ENCODE results near the gene LRRC23. TPM values are rescaled to one million over a fixed set of nuclear protein-coding genes. Genes with fewer than 3 reads are reported as not detected.

LRRC23 gene
- total and polyA plus RNA-seq, 9 of the 15 experiments (the other 6 are each of a cell fraction or from before 2014, with no cell fraction given): 2.2 to 7.0 (median 3.0) TPM

DNA sequence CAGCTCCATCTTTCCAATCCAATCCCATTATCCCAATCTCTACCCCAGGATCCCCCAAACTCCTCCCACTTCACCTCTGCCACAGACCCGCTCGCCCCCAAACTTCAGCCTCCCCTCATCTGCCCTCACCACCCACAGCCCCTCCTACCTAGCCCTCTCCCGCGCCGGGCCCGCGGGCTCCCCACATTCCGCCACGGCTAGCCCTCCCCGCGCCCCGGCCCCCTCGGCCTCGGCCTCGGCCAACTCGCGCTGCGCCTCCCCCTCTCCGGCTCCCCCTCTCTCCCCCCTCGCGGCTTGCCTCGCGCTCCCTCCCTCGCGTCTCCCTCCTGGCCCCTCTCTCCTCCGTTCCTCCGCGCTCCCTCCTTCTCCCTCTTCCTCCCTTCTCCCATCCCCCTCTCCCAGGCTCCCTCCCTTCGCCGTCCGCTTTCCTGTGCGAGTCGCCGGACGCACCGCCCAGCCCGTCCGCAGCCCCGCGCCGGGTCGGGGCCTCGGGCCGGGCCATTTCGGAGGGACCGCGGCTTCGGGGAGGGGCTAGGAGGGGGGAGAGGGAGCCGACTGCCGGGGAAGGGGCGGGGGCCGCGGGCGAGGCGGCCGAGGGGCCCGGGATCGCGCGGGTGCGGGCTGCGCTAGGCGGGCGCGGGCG, 22.9 kb downstream of the LRRC23 start, which contains the start of gene ATN1 (continued):
- TF ChIP-seq, protein P1, sequence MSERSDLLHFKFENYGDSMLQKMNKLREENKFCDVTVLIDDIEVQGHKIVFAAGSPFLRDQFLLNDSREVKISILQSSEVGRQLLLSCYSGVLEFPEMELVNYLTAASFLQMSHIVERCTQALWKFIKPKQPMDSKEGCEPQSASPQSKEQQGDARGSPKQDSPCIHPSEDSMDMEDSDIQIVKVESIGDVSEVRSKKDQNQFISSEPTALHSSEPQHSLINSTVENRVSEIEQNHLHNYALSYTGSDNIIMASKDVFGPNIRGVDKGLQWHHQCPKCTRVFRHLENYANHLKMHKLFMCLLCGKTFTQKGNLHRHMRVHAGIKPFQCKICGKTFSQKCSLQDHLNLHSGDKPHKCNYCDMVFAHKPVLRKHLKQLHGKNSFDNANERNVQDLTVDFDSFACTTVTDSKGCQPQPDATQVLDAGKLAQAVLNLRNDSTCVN (CRISPR knock-in tag; IDR thresholded peaks at IDR 0.05): no peak
- TF ChIP-seq TCFL5 (CRISPR knock-in tag; conservative IDR thresholded peaks at IDR 0.05) (no peak), POLR2B (IDR thresholded peaks at IDR 0.05; ENCODE audit: low read depth, partially characterized antibody) (peak; percentile 45), ZNF830 (CRISPR knock-in tag; IDR thresholded peaks at IDR 0.05) (no peak), CREBBP (IDR thresholded peaks at IDR 0.05; ENCODE audit: low read depth, low read length) (no peak), TGIF2 (CRISPR knock-in tag; IDR thresholded peaks at IDR 0.05) (no peak), E4F1 (CRISPR knock-in tag; IDR thresholded peaks at IDR 0.05; ENCODE audit: borderline replicate concordance) (no peak), FOS (IDR thresholded peaks at IDR 0.05; ENCODE audit: extremely low read depth, insufficient read length) (no peak), SMAD3 (CRISPR knock-in tag; conservative IDR thresholded peaks at IDR 0.05) (no peak), FOSL1 (tag; conservative IDR thresholded peaks at IDR 0.05) (no peak), MIER1 (IDR thresholded peaks at IDR 0.05; ENCODE audit: low read depth) (no peak)
- TF ChIP-seq, protein P2, sequence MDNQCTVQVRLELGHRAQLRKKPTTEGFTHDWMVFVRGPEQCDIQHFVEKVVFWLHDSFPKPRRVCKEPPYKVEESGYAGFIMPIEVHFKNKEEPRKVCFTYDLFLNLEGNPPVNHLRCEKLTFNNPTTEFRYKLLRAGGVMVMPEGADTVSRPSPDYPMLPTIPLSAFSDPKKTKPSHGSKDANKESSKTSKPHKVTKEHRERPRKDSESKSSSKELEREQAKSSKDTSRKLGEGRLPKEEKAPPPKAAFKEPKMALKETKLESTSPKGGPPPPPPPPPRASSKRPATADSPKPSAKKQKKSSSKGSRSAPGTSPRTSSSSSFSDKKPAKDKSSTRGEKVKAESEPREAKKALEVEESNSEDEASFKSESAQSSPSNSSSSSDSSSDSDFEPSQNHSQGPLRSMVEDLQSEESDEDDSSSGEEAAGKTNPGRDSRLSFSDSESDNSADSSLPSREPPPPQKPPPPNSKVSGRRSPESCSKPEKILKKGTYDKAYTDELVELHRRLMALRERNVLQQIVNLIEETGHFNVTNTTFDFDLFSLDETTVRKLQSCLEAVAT (IDR thresholded peaks at IDR 0.05): peak in 1 of 2 experiments; percentile 61; a peak in 1 of 4 replicates
- TF ChIP-seq, protein P3, sequence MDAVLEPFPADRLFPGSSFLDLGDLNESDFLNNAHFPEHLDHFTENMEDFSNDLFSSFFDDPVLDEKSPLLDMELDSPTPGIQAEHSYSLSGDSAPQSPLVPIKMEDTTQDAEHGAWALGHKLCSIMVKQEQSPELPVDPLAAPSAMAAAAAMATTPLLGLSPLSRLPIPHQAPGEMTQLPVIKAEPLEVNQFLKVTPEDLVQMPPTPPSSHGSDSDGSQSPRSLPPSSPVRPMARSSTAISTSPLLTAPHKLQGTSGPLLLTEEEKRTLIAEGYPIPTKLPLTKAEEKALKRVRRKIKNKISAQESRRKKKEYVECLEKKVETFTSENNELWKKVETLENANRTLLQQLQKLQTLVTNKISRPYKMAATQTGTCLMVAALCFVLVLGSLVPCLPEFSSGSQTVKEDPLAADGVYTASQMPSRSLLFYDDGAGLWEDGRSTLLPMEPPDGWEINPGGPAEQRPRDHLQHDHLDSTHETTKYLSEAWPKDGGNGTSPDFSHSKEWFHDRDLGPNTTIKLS (IDR thresholded peaks at IDR 0.05; ENCODE audit: borderline replicate concordance, low read depth): no peak
- TF ChIP-seq, protein P4, sequence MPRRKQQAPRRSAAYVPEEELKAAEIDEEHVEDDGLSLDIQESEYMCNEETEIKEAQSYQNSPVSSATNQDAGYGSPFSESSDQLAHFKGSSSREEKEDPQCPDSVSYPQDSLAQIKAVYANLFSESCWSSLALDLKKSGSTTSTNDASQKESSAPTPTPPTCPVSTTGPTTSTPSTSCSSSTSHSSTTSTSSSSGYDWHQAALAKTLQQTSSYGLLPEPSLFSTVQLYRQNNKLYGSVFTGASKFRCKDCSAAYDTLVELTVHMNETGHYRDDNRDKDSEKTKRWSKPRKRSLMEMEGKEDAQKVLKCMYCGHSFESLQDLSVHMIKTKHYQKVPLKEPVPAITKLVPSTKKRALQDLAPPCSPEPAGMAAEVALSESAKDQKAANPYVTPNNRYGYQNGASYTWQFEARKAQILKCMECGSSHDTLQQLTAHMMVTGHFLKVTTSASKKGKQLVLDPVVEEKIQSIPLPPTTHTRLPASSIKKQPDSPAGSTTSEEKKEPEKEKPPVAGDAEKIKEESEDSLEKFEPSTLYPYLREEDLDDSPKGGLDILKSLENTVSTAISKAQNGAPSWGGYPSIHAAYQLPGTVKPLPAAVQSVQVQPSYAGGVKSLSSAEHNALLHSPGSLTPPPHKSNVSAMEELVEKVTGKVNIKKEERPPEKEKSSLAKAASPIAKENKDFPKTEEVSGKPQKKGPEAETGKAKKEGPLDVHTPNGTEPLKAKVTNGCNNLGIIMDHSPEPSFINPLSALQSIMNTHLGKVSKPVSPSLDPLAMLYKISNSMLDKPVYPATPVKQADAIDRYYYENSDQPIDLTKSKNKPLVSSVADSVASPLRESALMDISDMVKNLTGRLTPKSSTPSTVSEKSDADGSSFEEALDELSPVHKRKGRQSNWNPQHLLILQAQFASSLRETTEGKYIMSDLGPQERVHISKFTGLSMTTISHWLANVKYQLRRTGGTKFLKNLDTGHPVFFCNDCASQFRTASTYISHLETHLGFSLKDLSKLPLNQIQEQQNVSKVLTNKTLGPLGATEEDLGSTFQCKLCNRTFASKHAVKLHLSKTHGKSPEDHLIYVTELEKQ (CRISPR knock-in tag; IDR thresholded peaks at IDR 0.05): no peak
